Bone marrow (tissue), 2 donors: ENCODE measurements around the gene IDH3A.

Experiments used
- DNase-seq, 2 donors: peaks; one replicate each; lab custom pipeline; 2025; lab: John Stamatoyannopoulos, UW

IDH3A gene

DNA sequence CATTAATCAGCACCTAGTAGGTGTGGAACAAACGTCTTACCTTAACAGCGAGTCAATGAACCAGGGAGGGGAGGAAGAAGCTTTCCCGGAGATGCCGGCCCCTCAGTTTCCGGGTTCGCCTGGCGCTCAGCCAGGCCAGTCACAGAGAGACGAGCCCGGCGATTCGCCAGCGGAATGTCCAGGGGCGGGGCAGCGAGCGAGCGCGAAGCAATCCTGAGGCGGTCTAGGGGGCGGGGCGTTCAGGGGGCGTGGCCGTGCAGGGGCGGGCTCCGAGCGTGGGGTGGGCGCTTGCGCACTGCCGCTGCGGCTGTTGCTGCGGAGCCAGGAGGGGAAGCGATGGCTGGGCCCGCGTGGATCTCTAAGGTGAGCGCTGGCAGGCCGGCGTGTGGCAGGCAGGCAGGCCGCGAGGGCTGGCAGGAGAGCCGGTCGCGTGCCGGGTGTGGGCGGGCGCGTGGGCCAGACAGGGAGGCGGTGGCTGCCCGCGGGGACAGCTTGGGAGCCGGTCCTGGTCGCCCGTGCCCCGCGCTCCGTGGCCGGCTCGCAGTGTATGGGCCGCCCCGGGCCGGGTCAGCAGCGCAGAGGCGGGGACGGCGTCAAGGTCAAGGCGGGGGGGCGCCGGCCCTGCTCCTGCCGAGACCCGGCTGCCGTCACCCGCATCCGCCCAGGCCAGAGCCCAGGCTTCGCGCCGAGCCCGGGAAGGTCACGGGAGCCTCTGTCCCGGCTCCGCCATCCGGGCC, at the start of gene IDH3A:
Gene IDH3A, plus strand, starts transcription at position 295 of the 737 bp plus-strand sequence. Its CDS starts 42 bp downstream, at position 337.
- peak; percentile 97 to 98 for DNase-seq

DNA sequence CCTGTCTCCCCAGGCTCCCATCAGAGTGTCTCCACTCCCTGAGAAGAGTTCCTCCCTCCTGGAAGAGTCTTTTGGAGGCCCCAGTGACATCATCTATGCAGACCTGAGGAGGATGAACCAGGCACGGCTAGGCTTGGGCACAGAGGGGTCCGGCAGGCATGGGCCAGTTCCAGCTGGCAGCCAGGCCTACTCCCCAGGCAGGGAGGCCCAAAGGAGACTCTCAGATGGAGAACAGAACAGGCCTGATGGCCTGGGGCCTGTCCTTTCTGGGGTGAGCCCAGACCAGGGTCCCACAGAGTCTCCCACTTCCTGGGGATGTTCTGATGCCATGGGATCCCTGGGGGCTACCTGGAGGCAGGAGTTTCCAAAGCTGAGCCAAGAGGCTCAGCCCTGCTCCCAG, 48.3 kb upstream of the IDH3A start:
- no peak for DNase-seq

DNA sequence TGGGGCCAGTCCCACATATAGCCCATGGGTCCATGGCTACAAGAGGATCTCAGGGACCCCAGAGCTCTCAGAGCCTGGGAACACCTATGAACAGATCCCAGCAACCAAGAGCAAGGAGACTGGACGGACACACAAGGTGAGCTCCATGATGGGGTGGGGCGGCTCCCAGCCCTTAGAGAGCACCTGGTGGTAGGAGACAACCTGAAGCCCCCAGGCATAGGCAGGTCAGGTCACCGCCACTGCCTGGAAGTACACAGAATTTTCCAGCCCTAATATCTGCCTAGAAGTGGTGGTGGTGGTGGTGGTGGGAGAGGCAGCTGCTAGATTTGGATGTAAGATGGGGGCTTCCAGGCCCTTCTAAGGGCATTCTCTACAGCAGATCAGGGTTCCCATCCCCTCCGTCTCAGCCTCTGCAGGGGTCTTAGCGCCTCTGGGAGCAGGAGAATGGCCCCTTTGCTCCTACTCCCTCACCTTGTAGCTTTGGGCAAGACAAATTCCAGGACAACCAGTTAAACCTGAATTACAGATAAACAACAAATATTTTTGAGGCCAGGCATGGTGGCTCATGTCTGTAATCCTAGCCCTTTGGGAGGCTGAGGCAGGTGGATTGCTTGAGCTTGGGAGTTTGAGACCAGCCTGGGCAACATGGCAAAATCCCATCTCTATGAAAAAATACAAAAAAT, 47.6 kb upstream of the IDH3A start:
- no peak for DNase-seq

DNA sequence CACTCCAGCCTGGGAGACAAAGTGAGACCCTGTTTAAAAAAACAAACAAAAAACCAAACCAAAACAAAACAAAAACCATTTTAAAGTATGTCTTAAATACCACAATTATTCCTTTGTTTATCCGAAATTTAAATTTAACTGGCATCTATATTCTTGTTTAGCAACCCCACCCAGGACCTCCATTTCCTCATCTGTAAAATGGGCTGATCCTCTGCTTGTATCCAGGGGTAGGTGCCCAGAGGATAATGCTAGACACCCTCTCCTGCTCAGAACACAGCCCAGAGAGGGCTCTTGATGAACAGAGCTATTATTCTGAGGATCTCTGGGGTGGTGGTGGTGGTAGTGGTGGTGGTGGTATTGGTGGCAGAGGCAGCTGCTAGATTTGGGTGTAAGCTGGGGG, 47.0 kb upstream of the IDH3A start:
- no peak for DNase-seq

DNA sequence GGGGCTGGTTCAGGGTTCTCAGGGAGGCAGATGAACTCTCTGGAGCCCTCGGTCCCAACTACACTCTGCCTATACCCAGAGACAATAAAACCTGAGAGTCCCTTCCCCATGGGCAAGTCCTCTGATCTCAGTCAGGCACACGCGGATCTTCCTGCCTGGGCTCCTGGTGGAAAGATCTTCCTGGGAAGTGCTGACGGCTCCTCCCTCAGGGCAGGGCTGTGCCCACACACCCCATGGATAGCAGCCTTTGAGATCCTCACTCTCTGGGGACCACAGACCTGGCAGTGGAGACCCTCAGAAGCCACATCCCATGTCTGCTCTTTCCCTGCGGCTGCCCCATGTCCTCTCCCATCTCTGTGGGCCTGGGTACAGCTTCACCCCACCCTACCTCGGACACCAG, 46.4 kb upstream of the IDH3A start:
- no peak for DNase-seq

DNA sequence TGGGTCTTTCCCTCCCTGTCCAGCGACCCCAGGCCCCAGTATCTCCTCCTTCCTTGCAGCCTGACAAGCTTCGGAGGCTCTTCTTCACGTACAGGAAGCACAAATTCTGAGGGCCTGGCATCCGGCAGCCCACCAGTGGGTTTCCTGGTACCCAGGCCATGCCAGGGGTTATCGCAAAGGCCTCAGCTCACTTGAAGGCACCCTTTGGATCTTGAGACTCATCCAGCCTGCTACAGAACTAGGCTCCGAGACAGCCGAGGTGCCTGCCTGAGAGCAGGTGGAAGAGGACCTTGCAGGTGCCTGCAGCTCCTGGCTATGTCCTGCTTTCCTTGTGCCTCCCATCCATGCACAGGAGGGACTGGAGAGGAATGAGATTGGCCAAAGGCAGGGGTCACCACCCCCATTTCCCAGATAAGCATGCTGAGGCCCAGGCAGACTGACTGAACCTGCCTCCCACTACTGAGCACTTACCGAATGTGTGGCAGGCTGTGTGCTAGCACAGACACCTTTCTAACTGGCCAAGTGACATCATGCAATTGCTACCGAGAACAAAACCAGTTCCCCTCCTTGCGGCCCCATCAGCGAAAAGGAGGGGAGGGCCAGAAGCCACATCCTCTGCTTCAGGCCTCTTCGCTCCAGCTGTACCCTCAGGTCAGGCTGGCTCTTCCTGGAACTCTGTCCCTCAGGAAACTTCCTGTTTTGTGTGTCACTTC, 45.6 kb upstream of the IDH3A start:
- peak in 1 of 2 donors; percentile 31 for DNase-seq

DNA sequence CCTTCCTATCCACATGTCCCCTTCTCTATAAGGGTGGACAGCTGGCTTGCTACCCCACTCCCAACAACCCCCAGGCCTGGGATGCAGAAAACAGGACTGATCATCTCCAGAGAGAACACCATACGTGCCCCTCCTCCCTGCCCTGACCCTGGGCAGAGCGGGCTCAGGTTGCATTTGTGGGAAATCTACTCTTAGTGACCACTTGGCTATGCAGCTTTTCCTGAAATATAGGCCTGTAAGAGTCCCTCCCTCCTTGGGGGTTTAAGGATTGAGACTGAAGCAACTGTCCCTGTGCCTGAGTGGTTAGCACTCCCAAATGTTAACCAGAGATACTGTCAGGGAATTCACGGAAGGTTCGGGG, 45.1 kb upstream of the IDH3A start:
- no peak for DNase-seq

DNA sequence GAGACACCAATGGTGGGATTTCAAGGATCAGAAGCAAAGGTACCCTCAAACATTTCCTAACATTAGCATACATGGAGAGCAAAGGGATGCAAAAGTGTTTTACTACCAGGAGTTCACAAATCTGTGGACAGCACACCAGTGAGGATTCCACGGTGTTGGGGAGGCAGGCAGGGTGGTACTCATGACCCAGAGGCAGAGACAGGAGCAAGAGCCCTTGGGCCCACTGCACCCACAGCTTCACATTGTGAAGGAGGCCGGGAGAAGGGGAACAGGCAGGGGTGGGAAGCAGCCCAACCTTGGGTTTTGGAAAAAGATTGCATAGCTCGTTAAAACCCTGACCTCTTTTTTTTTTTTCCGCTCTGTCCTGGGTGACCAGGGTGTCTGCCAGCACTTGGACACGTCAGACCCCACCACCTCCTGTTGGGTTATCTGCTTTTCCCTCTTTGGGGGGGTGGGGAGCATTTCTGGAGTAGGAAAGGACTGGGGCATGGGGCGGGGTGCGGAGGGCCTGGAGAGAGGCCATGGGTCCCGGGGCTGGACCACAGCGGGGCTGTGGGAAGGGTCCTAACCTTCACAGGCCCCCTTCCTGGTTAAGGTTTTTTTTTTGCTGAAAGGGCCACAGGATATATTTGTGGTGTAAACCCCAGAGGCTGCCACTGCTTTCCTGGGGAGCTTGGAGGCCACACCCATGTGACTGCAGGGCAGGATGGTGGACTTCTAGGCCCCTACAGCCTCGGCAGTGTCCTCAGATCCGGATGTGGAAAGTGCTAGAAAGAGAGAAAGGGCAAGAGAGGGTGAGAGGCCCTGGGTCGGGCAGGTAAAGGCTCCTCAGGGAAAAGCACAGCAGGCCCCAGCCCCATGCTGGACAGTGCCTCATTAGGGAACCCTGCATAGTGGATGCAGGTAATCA, 44.3 kb upstream of the IDH3A start:
- DNase-seq, result no peak

DNA sequence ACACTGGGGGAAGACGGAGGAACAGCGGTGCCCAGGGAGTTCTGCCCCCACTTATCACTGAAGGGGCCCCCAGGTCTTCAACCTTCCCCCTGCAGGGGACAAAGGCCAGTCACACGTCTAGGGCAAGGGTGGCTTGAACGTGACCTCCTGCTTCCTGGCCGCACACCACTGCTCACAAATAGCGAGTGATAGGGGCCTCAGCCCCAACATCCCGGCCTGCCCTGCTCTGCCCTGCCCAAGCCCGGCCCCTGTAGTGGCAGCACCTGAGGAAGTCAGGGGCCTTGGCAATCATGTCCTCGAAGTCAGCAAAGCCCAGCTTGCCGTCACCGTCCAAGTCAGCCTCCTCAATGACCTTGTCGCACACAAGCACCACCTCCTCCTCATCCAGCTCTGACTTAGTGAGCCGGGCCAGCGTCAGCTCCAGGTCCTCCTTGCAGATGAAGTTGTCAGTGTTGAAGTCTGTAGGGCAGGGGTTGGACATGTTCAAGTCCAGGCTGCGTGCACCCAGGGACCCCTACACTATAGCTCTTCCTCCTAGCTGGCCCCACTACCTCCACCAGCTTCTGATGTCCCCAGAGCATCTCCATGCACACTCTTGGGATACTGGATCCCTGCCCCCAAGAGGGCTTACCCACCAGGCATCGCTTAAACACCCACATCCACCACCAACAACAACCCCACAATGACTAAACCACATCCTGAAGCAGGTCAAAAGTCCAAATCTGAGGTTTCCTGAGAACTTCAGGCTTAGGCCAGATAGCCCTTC, 43.5 kb upstream of the IDH3A start:
- DNase-seq, result no peak

DNA sequence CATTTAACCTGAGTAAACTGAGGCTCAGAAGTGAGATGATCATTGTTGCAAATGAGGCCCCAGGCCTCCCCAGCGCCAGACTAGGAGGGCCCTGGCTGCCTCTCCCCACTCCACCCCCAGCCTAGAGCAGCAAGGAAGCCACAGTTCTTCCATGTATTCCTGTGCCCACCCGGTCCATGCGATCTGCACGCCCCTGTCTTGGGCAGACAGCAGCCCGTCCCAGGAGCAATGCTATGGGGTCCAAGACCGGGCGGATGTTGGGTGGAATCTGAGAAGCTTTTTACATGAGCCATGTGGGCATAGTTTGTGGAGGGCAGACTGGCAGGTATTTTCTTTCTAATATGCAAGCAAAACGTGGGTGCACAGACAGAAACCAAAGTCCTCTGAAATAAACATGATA, 41.7 kb upstream of the IDH3A start:
- DNase-seq, result no peak

DNA sequence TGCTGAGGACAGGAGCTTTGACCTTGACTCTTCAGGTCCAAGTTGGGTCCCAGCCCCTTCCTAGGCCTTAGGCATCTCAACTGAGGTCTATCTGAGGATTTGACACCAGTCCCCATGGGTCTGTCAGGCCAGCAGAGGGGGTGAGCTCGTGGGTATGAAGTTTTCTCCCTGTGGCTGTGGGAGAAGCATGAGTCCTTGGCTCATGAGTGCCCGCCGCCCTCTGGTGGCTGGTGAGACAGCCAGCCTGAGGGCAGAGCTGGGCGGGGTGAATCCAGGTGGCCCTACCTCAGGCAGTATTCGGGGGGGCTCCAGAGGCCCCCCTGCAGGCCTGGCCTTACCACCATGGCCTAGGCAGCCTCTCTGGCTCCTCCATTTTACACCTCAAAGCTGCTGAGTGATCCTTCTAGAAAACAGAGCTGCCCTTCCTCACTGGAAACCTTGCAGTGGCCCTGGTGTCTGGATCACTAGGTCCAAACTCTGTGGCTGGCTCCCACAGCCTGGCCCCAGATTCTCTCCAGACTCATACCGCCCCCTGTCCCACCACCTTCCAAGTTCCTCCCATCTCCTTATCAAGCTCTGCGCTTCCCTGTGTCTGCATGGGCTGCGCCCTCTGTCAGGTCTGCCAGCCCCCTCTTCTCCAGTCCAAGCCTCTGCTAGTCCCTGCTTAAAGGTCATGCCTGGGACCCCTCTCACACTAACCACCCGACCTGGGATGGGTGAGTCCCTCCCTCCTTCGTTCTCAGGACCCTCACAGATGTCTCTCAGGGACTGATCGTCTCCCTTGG, 40.7 kb upstream of the IDH3A start:
- DNase-seq, result peak; percentile 45 to 91

DNA sequence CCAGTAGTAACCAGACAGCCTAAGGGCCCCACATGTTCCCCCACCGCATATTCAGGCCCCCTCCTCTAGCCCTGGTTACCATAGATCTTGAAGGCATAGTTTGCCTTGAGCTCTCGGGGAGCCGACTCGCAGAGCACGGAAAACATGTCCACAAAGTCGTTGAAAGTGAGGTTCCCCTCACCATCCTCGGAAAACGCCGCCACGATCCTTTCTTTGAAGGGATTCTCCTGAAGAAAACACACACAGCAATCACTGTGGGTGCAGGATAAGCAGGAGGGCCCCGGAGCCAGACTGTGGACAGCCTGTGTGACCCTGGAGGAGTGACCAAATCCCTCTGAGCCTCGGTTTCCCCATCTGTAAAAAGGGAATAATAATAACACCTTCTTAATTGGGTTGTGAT, 40.0 kb upstream of the IDH3A start:
- no peak for DNase-seq

DNA sequence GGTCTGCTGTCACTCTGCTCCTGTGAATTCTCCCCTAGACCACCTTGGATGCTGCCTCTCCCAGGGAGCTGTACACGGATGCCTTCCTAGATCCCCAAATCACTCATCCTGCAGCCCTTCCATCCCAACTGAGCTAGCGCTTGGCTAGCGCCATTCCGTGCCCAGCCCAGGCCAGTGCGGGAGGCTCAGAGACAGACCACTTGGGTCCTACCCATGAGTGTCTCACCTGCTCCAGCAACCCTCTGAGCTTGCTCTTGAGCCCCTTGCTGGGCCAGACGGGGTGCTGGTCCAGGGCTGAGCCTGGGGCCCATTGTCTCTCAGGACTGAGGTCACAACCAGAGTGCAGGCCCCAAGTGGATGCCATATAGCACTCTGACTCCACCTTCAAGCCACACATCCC, 39.1 kb upstream of the IDH3A start:
- DNase-seq, result no peak

DNA sequence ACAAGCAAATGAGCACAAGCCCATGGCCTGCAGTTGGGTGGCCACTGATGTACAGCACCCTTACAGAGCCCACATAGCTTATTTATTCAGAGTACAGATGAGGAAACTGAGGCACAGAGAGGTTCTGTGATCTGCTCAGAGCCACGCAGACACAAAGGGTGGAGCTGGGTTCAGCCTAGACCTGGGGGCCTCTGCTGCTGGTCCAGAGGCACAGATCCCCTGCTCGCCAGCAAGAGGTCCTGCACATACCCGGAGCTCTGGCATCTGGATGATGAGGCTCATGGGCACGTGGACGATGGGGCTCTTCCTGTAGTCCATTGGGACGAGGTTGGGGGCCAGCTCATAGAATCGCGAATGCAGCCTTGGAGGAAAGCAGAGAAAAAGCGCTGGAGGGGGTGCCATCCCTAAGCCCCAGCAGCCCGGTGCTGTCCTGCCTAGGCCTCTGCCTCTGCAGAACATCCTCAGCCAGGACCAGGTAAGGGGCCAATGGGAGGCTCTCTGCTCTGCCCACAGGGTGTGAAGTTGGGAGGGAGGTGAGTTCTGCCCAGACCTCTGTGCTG, 38.2 kb upstream of the IDH3A start:
- DNase-seq, result no peak

DNA sequence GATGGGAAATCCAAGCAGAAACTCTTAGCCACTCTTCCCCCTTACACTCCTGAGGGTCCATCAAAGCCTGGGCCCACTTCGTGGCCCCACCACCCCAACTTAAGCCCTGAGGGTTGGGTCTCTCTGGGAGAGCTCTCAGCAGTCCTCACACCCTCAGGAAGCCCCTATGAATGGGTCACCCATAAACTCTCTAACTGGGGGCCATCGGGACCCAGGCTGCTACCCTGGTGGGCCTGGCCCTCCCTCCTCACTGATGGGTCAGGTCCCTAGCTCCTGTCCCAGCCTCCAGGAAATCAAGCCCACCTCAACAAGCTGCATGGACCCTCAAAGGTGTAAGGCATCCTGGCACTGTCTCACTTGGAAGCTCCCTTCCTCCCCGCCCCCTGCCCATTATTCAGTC, 37.4 kb upstream of the IDH3A start:
- DNase-seq, result no peak

DNA sequence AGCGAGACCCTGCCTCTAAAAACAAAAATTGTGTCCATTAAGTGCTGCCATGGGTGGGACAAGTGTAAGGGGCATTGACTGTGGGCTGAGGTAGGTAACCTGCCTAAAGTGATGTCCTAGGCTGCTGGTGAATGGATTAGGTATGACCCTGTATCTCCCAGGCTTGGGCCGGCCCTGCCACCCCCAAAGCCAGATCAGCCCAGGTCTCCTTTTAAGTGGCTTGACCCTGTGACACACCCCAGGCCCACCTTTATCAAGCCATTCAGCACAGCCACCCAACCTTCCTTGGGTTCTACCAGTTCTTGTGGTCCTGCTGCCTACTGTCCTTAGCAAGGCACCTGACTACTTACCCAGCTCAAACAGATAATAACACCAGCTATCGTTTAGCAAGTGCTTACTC, 36.6 kb upstream of the IDH3A start:
- no peak for DNase-seq

DNA sequence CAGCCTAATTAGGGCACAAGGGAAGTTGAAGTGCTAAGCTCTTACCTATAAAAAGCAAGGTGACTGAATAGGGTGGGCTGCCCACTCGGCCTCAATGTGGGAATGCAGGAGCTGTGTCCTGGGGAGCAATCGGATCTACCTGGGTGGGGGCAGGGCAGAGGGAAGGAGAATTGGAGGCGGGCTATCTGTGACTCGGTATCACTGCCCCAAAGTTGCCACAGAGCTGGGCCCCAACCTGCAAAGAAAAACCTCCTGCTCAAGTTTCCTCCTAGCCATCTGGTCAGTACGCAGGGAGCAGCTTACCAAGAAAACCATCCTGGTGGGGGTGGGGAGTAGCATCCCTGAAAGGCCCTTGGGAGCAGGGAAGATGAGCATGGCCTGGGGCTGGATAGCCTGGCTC, 28.6 kb upstream of the IDH3A start:
- no peak for DNase-seq

DNA sequence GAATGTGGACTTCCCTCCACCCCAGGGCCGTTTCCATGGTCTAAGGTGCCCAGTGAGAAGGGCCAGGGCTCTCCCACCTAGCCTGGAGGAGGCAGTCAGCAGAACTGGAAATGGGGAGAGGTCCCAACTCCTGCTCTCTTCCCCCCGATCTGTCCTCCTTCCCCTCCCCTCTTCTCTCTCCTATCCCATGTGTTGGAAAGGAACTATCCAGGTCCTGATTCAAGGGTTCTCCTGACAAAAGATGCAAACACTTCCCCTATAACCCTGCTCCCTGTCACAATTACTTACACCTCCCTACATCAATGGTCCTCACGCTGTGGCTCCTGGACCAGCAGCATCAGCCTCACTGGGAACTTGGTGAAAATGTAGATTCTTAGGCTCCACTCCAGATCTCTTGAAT, 23.9 kb upstream of the IDH3A start:
- no peak for DNase-seq

DNA sequence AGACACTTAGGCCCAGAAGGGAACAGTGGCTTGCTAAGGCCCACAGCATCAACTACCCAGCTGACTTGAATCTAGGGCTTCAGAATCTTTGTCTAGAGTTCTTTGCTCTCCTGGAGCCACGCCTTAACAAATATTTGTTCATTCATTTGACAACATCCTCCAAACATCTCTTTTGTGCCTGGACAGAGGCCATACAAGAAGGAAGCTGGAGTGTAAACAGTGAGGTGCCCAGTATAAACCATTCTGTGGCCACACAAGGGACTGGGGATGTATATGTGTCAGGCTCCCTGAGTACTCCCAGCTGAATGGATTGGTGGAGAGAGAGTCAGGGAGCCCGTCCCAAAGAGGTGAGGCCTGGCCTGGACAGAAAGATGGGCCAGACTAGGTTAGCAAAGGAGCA, 21.3 kb upstream of the IDH3A start:
- DNase-seq, result no peak

DNA sequence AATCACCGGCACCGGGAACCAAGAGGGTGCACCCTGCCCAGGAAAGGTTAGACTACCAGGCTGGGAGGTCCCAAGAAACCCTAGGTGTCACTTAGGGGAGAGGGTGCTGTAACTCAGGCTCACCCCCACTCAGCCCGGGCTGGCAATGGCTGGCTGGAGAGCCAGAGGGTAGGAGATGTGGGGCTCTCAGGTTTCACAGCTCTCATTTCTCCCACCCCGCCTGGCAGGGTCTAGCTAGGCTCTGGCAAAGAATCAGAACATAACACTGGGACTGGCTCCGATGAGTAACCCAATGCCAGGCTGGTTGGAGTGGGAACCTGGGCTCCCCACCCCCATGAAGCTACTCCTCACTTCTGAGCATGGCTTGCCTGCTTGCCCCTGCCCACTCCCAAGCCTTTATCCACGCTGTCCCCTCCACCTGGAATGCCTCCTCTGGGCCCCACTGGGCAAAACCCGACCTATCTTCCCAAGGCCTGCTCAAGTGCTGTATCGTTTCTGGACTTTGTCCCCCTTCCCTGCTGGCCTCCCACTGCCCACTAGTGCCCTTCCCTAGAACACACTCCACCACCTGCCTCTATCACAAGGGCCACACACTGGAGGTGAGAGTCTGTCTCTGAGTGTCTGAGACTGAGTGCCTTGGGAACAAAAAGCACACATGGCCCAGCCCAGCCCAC, 19.9 kb upstream of the IDH3A start:
- no peak for DNase-seq
